Fibroblast of the conjunctiva (primary cell): ENCODE results near the gene NPEPPS.
"Not testable (repeated sequence)": the region's sequence is repeated elsewhere in the genome, so short reads cannot be mapped to it uniquely, and the experiment has no call there.

Experiments
- DNase-seq: peaks from one replicate; pipeline ENCODE4 v3.0.0-alpha.2; 2010; ENCODE audit warnings: low read depth

The NPEPPS gene

GRCh38 chr17:47530557-47531232 is at the start of gene NPEPPS:
Gene NPEPPS (plus strand): TSS chr17:47531108. CDS start chr17:47531301, 193 bp downstream.
- DNase-seq = peak; percentile 62

GRCh38 chr17:47491841-47492212 is 39.1 kb upstream of the NPEPPS start:
- not testable (repeated sequence) for DNase-seq

- not testable (repeated sequence) for DNase-seq
Measured at GRCh38 chr17:47499074-47499473, 31.8 kb upstream of the NPEPPS start.

GRCh38 chr17:47499494-47499893 is 31.4 kb upstream of the NPEPPS start:
- DNase-seq = not testable (repeated sequence)

- DNase-seq = not testable (repeated sequence)
Measured at GRCh38 chr17:47500620-47501019, 30.3 kb upstream of the NPEPPS start.

GRCh38 chr17:47502122-47502731 is 28.7 kb upstream of the NPEPPS start:
- not testable (repeated sequence) for DNase-seq

- DNase-seq = not testable (repeated sequence)
Measured at GRCh38 chr17:47502776-47503455, 28.0 kb upstream of the NPEPPS start.

GRCh38 chr17:47511701-47512146 is 19.2 kb upstream of the NPEPPS start:
- DNase-seq = not testable (repeated sequence)

- not testable (repeated sequence) for DNase-seq
Measured at GRCh38 chr17:47513301-47513700, 17.6 kb upstream of the NPEPPS start.

- not testable (repeated sequence) for DNase-seq
Measured at GRCh38 chr17:47518880-47519279, 12.0 kb upstream of the NPEPPS start.

GRCh38 chr17:47519365-47519764 is 11.5 kb upstream of the NPEPPS start:
- not testable (repeated sequence) for DNase-seq

GRCh38 chr17:47520279-47520678 is 10.6 kb upstream of the NPEPPS start:
- DNase-seq = not testable (repeated sequence)

GRCh38 chr17:47521434-47521833 is 9.5 kb upstream of the NPEPPS start:
- DNase-seq = not testable (repeated sequence)

- not testable (repeated sequence) for DNase-seq
Measured at GRCh38 chr17:47522341-47522740, 8.6 kb upstream of the NPEPPS start.

- DNase-seq = not testable (repeated sequence)
Measured at GRCh38 chr17:47531233-47531820, 419 bp downstream of the NPEPPS start.

GRCh38 chr17:47539085-47539484 is 8.2 kb downstream of the NPEPPS start:
- DNase-seq = not testable (repeated sequence)

- DNase-seq = not testable (repeated sequence)
Measured at GRCh38 chr17:47541676-47542075, 10.8 kb downstream of the NPEPPS start.

GRCh38 chr17:47544327-47544726 is 13.4 kb downstream of the NPEPPS start:
- DNase-seq = not testable (repeated sequence)

GRCh38 chr17:47554733-47555132 is 23.8 kb downstream of the NPEPPS start:
- not testable (repeated sequence) for DNase-seq

- not testable (repeated sequence) for DNase-seq
Measured at GRCh38 chr17:47556108-47556507, 25.2 kb downstream of the NPEPPS start.

GRCh38 chr17:47560517-47561043 is 29.7 kb downstream of the NPEPPS start:
- not testable (repeated sequence) for DNase-seq
